ENCODE results near the gene POU2AF3.

Gene POU2AF3

GRCh38 chr11:111308140-111308539, 9.8 kb downstream of the POU2AF3 start:
- Histone ChIP-seq H3K9me3 (ENCODE audit: low read length) (no peaks in the 10 kb centered on the region), H2AFZ (ENCODE audit: low read length) (no peak overlapping the region), H3K27me3 (ENCODE audit: insufficient read depth, low read length) (no peaks in the 10 kb centered on the region), H3K4me3 (ENCODE audit: low read depth, low read length, poor library complexity, severe bottlenecking) (no peak overlapping the region), H4K20me1 (ENCODE audit: insufficient read depth, low read length) (no peaks in the 10 kb centered on the region), H3K4me2 (ENCODE audit: low read length) (no peak overlapping the region), H3F3A (ENCODE audit: insufficient read depth, low read length) (0 out of 2 replicates have a peak, but pooled peaks cover 5% of the 10 kb centered on the region), H3K9ac (ENCODE audit: low read length) (no peak overlapping the region), H3K36me3 (ENCODE audit: insufficient read depth, low read length) (peaks cover 37% of the 10 kb centered on the region; the same call in 1 of the 2 replicates), H3K4me1 (ENCODE audit: insufficient read depth, low read length, severe bottlenecking) (peaks cover 6% of the 10 kb centered on the region), H3K9me2 (ENCODE audit: low read depth, low read length) (no peaks in the 10 kb centered on the region), H3K79me2 (ENCODE audit: insufficient read depth, low read length) (no peaks in the 10 kb centered on the region), H3K27ac (ENCODE audit: low read depth, low read length, poor library complexity, severe bottlenecking) (no peak overlapping the region)
- no peak for TF ChIP-seq CTCF (IDR thresholded peaks at IDR 0.05; ENCODE audit: low read length)
- TF ChIP-seq EZH2 (IDR thresholded peaks at IDR 0.05; ENCODE audit: borderline replicate concordance, low read length), result no peak

- no peaks in the 10 kb centered on the region for H3K9me3 ChIP-seq (ENCODE audit: low read length)
- H2AFZ ChIP-seq (ENCODE audit: low read length), result no peak overlapping the region
- H3K9ac ChIP-seq (ENCODE audit: low read length), result no peak overlapping the region
Measured at GRCh38 chr11:111309215-111309915, 11.0 kb downstream of the POU2AF3 start.

GRCh38 chr11:111310088-111310487, 11.7 kb downstream of the POU2AF3 start:
- Histone ChIP-seq H3K79me2 (ENCODE audit: insufficient read depth, low read length) (no peaks in the 10 kb centered on the region), H3K9me2 (ENCODE audit: low read depth, low read length) (no peaks in the 10 kb centered on the region), H4K20me1 (ENCODE audit: insufficient read depth, low read length) (no peaks in the 10 kb centered on the region), H3K4me2 (ENCODE audit: low read length) (no peak overlapping the region), H2AFZ (ENCODE audit: low read length) (no peak overlapping the region), H3F3A (ENCODE audit: insufficient read depth, low read length) (0 out of 2 replicates have a peak, but pooled peaks cover 5% of the 10 kb centered on the region), H3K4me1 (ENCODE audit: insufficient read depth, low read length, severe bottlenecking) (no peaks in the 10 kb centered on the region), H3K9me3 (ENCODE audit: low read length) (no peaks in the 10 kb centered on the region), H3K9ac (ENCODE audit: low read length) (no peak overlapping the region), H3K4me3 (ENCODE audit: low read depth, low read length, poor library complexity, severe bottlenecking) (no peak overlapping the region), H3K27ac (ENCODE audit: low read depth, low read length, poor library complexity, severe bottlenecking) (no peak overlapping the region), H3K27me3 (ENCODE audit: insufficient read depth, low read length) (no peaks in the 10 kb centered on the region), H3K36me3 (ENCODE audit: insufficient read depth, low read length) (peaks cover 29% of the 10 kb centered on the region; the same call in 1 of the 2 replicates)
- no peak for TF ChIP-seq EZH2 (IDR thresholded peaks at IDR 0.05; ENCODE audit: borderline replicate concordance, low read length)
- no peak for TF ChIP-seq CTCF (IDR thresholded peaks at IDR 0.05; ENCODE audit: low read length)

More at GRCh38 chr11:111309215-111309915, 11.0 kb downstream of the POU2AF3 start:
- H3K4me3 ChIP-seq (ENCODE audit: low read depth, low read length, poor library complexity, severe bottlenecking), result no peak overlapping the region
- no peak overlapping the region for H3K27ac ChIP-seq (ENCODE audit: low read depth, low read length, poor library complexity, severe bottlenecking)
- no peaks in the 10 kb centered on the region for H3K9me2 ChIP-seq (ENCODE audit: low read depth, low read length)
- no peaks in the 10 kb centered on the region for H4K20me1 ChIP-seq (ENCODE audit: insufficient read depth, low read length)
- H3F3A ChIP-seq (ENCODE audit: insufficient read depth, low read length), result 0 out of 2 replicates have a peak, but pooled peaks cover 5% of the 10 kb centered on the region
- H3K27me3 ChIP-seq (ENCODE audit: insufficient read depth, low read length), result no peaks in the 10 kb centered on the region
- H3K36me3 ChIP-seq (ENCODE audit: insufficient read depth, low read length), result peaks cover 36% of the 10 kb centered on the region; the same call in 1 of the 2 replicates
- no peaks in the 10 kb centered on the region for H3K4me1 ChIP-seq (ENCODE audit: insufficient read depth, low read length, severe bottlenecking)
- TF ChIP-seq EZH2 (IDR thresholded peaks at IDR 0.05; ENCODE audit: borderline replicate concordance, low read length), result no peak
- TF ChIP-seq CTCF (IDR thresholded peaks at IDR 0.05; ENCODE audit: low read length), result no peak
- H3K4me2 ChIP-seq (ENCODE audit: low read length), result no peak overlapping the region
- H3K79me2 ChIP-seq (ENCODE audit: insufficient read depth, low read length), result no peaks in the 10 kb centered on the region

All from OCI-LY1 (cell line).